ENCODE data around the gene PRAME. TPM values are rescaled to one million over a fixed set of nuclear protein-coding genes. Genes with fewer than 3 reads are reported as not detected.

The PRAME gene
- total RNA-seq, 4 donors from 2014 or later, result not detected

DNA sequence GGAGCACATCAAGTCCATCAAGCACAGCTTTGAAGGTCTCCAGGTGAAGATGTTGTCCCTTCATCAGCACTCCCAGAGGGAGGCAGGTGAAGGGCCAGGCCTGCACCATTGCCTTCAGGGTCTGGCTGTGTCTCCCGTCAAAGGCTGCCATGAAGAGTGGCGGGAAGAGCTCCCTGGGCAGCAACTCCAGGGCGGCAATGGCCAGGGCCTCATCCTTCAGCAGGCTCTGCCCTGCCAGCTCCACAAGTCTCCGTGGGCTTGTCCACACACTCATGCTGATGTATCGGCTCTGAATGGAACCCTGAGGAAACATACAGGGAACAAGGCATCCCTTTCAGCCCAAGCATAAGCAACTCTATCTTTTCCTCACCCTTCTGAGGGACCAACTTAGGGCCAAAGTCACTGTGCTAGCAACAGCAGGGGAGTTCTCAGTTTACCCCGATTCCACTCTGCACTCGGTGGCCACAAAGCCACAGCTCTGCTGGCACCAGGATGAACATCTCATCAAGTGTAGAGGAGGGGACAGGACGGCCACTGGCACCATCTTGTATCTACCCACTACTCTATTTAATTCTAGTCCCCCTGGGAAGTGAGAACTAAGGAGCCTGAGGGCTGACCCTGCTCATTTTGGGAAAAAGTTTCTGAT lies 8.2 kb downstream of the PRAME start:
- Histone ChIP-seq H3K4me1 (no peaks in the 10 kb centered on the region), H3K36me3 (no peaks in the 10 kb centered on the region), H3K9me3 (no peaks in the 10 kb centered on the region), H3K27ac (no peak overlapping the region), H3K4me3 (no peak overlapping the region), H3K27me3 (peaks cover 9% of the 10 kb centered on the region)
- TF ChIP-seq POLR2A (IDR thresholded peaks at IDR 0.05), result no peak
- TF ChIP-seq EP300 (IDR thresholded peaks at IDR 0.05), result no peak
- TF ChIP-seq POLR2AphosphoS5 (IDR thresholded peaks at IDR 0.05), result no peak
- TF ChIP-seq, protein P1, sequence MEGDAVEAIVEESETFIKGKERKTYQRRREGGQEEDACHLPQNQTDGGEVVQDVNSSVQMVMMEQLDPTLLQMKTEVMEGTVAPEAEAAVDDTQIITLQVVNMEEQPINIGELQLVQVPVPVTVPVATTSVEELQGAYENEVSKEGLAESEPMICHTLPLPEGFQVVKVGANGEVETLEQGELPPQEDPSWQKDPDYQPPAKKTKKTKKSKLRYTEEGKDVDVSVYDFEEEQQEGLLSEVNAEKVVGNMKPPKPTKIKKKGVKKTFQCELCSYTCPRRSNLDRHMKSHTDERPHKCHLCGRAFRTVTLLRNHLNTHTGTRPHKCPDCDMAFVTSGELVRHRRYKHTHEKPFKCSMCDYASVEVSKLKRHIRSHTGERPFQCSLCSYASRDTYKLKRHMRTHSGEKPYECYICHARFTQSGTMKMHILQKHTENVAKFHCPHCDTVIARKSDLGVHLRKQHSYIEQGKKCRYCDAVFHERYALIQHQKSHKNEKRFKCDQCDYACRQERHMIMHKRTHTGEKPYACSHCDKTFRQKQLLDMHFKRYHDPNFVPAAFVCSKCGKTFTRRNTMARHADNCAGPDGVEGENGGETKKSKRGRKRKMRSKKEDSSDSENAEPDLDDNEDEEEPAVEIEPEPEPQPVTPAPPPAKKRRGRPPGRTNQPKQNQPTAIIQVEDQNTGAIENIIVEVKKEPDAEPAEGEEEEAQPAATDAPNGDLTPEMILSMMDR (IDR thresholded peaks at IDR 0.05), result no peak
- no peak for ATAC-seq
- WGBS, 2 donors (ENCODE audit: low coverage in 1 of 2), result 73 to 83% methylated on average over 1 to 4 of the region's 8 CpGs

DNA sequence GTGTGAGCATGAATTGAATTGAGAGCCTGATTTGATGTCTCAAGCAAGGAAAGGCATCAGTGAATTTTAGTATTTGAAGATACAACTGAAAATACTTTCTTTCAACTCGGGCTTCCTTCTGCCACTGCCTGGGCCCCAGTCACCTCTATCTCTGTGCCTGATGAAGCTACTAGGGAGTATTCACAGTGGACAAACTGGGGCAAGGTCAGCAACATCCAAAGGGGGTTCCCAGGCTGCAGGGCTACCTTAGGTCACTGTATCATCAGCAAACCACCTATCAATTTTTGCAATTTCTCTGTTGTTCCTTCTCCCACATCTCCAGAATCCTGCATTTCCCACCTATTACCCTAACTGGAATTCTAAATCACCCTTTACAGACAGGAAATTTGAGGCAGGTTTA lies 10.2 kb downstream of the PRAME start:
- TF ChIP-seq EP300 (IDR thresholded peaks at IDR 0.05), result no peak
- no peak for TF ChIP-seq POLR2A (IDR thresholded peaks at IDR 0.05)
- no peak for TF ChIP-seq POLR2AphosphoS5 (IDR thresholded peaks at IDR 0.05)
- TF ChIP-seq, protein P1 (IDR thresholded peaks at IDR 0.05), result no peak

DNA sequence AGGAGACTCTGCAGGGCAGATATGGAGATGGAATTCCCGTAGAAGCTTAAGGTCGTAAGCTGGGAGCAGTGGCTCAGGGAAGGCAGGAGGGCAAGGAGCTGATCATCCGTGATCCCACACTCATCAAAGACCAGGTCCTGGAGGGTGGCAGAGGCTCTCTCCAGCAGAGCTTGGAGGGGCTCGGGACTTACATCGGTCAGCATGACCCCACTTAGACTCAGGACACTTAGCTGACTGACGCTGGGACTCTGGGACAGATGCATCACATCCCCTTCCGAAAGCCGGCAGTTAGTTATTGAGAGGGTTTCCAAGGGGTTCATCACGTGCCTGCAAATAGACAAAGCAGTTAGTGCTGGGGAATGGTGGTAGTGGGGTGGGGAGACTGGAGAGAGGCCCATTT lies 10.7 kb downstream of the PRAME start:
- H3K27ac ChIP-seq, result no peak overlapping the region
- 26% methylated on average over 3 of the region's 9 CpGs; no CpG with 5 or more reads in 1 of the 2 donors for WGBS, 2 donors (ENCODE audit: low coverage in 1 of 2)
- no peaks in the 10 kb centered on the region for H3K4me1 ChIP-seq
- no peak for ATAC-seq
- no peak for TF ChIP-seq POLR2A (IDR thresholded peaks at IDR 0.05)
- TF ChIP-seq EP300 (IDR thresholded peaks at IDR 0.05), result no peak
- TF ChIP-seq, protein P1 (IDR thresholded peaks at IDR 0.05), result no peak
- TF ChIP-seq POLR2AphosphoS5 (IDR thresholded peaks at IDR 0.05), result no peak
- no peak overlapping the region for H3K4me3 ChIP-seq
- H3K36me3 ChIP-seq, result no peaks in the 10 kb centered on the region
- no peaks in the 10 kb centered on the region for H3K9me3 ChIP-seq
- H3K27me3 ChIP-seq, result peaks cover 25% of the 10 kb centered on the region

More for the DNA sequence above, 10.2 kb downstream of the PRAME start:
- peaks cover 19% of the 10 kb centered on the region for H3K27me3 ChIP-seq
- 20 to 71% methylated on average over 1 of the region's 1 CpG for WGBS, 2 donors (ENCODE audit: low coverage in 1 of 2)
- no peak for ATAC-seq
- no peaks in the 10 kb centered on the region for H3K4me1 ChIP-seq
- H3K36me3 ChIP-seq, result no peaks in the 10 kb centered on the region
- no peak overlapping the region for H3K4me3 ChIP-seq
- H3K27ac ChIP-seq, result no peak overlapping the region
- H3K9me3 ChIP-seq, result no peaks in the 10 kb centered on the region

DNA sequence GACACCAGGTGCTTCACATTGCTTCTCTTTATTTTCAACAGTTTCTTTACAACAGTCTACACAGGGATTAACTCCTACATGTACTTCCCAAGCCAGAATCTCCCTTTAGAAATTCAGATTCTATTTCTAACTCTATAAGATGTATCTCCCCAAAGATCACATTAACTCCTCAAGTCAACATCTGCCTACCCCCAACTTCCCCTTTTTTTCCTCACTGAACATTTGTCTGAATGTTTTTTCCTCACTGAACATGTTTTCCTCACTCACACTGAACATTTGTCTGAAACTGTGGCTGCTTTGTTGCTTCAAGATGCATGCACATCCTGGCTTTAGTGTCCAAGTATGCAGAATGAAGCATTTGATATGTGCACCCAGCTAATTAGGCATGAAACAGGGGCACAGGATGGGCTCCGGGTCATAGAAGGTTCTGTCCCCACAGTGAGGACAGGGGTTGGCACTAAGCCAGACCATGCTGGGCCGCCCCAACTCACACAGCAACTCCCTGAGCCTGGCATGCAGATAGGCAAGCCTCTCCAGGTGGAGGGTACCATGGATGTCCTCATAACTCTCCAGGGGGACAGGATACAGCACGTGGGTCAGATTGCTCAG lies 11.3 kb downstream of the PRAME start:
- Histone ChIP-seq H3K9me3 (no peaks in the 10 kb centered on the region), H3K4me1 (no peaks in the 10 kb centered on the region), H3K4me3 (no peak overlapping the region), H3K27me3 (peaks cover 28% of the 10 kb centered on the region), H3K27ac (no peak overlapping the region), H3K36me3 (no peaks in the 10 kb centered on the region)
- ATAC-seq, result no peak
- TF ChIP-seq POLR2A (IDR thresholded peaks at IDR 0.05), result no peak
- TF ChIP-seq EP300 (IDR thresholded peaks at IDR 0.05), result no peak
- no peak for TF ChIP-seq POLR2AphosphoS5 (IDR thresholded peaks at IDR 0.05)
- TF ChIP-seq, protein P1 (IDR thresholded peaks at IDR 0.05), result no peak
- WGBS, 2 donors (ENCODE audit: low coverage in 1 of 2), result 65% methylated on average over 2 of the region's 3 CpGs; no CpG with 5 or more reads in 1 of the 2 donors

GRCh38 chr22:22547226-22547625 lies 11.8 kb downstream of the PRAME start:
- Histone ChIP-seq H3K9me3 (no peaks in the 10 kb centered on the region), H3K27me3 (peaks cover 33% of the 10 kb centered on the region), H3K27ac (no peak overlapping the region), H3K4me3 (no peak overlapping the region), H3K36me3 (no peaks in the 10 kb centered on the region), H3K4me1 (no peaks in the 10 kb centered on the region)
- ATAC-seq, result no peak
- no peak for TF ChIP-seq EP300 (IDR thresholded peaks at IDR 0.05)
- no peak for TF ChIP-seq POLR2A (IDR thresholded peaks at IDR 0.05)
- TF ChIP-seq POLR2AphosphoS5 (IDR thresholded peaks at IDR 0.05), result no peak
- TF ChIP-seq, protein P1 (IDR thresholded peaks at IDR 0.05), result no peak
- 59 to 79% methylated on average over 2 to 3 of the region's 3 CpGs for WGBS, 2 donors (ENCODE audit: low coverage in 1 of 2)

Measured in gastroesophageal sphincter (tissue), 4 donors.